Middle frontal gyrus (tissue), 1 donor: ENCODE measurements around the gene GEMIN8.

Experiments
- DNase-seq: peaks from one replicate; pipeline ENCODE4 v3.0.0-alpha.2; 2015; ENCODE audit warnings: low spot score; ENCODE audit errors: extremely low spot score

The GEMIN8 gene

DNA sequence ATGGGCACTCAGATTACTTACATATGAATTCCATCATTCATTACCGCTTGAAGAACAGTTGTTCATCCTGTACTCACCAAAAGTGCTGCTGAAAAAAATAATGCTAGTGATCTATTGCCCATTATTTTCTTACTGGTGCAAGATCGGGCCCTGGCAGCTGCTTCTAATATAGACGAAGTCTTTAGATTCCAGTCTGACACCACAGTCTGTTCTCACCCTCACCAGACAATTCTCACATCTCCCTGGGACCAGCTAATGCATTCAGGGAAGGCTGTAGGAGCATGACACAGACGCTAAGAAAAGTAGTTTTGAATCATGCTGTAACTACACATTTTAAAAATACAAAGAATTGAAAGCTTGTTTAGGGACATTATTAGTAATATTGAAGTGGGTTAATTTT is 13.8 kb downstream of the GEMIN8 start:
- no peak for DNase-seq

DNA sequence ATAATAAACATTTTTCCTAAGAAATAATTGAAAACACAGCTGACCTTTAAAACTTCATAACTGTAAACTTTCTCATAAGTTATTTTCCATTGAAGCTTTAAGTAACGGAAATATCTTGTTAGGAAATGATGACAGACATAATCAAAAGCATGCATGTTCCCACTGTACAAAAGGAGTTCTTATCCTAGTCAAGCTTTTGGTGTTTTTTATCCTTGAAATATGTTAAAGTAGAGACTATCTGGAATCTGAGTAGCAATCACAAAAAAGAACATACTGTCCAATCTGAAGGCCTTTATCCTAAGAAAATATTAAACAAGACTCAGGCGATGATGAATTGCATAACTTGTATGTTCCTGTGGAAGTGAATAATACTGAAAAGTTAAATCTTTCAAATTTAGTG is 14.4 kb downstream of the GEMIN8 start:
- no peak for DNase-seq

- no peak for DNase-seq
These were observed 15.2 kb downstream of the GEMIN8 start for GRCh38 chrX:14014526-14014925.

DNA sequence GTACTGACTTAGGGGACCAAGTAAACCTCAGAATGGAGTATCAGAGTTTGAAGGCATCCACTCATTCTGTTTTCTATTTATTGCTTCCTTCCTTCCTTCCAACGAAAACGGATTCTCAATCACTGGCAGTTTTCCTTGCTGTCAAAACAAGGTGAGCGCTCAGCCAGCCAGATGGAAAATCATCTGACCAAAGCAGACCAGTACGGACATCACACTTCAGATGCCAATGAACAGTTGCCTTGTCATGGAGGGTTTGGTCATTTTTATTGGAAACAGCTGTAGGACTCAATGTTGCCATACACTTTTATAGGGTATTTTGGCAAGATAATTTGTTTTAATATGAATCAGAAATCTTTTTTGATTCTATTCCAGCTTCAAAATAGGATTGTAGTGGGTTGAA is 16.6 kb downstream of the GEMIN8 start:
- no peak for DNase-seq

GRCh38 chrX:14010566-14010965 is 19.1 kb downstream of the GEMIN8 start:
- DNase-seq, result no peak

DNA sequence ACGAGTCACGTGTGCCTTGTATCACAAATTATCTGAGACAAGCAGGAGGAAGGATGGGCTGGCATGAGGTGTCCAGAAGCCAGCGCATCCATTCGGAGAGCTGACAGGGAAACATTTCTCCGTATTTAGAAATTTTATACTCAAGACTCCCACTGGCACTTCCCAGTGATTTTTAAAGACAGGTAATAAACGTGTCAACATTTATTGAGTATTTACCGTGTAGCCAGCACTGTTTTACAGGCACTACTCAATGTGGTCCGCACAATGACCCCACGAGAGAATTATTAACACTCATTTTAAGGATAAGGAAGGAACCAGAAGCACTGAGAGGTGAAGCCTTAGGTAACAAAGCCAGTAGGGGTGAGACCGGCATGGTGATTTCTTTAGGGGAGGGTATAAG is 23.2 kb downstream of the GEMIN8 start:
- DNase-seq, result no peak

DNA sequence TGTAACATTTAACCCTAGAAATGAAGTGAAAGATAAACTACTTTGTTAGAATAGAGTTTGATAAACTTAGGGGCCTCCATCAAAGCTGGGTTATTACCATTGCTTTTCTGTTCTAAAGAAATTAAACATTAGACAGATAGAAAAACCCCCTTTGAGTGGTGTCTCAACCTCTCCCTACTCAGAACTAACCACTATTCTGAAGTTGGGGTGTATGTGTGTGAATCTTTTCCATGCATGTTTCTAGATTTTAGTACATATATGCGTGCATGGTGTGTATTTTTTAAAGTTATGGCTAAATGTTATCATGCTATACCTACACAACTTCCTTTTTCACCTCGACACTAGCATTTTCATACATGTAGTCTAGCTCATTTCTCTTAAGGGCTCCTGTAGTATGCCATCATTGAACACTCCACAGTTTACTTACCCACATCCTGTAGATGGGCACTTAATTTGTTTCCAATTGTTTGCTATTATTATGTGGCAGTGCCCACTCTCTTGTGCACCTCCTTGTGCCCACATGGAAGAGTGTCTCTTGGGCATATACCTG is 25.7 kb downstream of the GEMIN8 start:
- DNase-seq, result no peak

GRCh38 chrX:14003028-14003427 is 26.7 kb downstream of the GEMIN8 start:
- DNase-seq, result no peak

GRCh38 chrX:13996650-13997049 is 33.0 kb downstream of the GEMIN8 start:
- peak; percentile 12 for DNase-seq

DNA sequence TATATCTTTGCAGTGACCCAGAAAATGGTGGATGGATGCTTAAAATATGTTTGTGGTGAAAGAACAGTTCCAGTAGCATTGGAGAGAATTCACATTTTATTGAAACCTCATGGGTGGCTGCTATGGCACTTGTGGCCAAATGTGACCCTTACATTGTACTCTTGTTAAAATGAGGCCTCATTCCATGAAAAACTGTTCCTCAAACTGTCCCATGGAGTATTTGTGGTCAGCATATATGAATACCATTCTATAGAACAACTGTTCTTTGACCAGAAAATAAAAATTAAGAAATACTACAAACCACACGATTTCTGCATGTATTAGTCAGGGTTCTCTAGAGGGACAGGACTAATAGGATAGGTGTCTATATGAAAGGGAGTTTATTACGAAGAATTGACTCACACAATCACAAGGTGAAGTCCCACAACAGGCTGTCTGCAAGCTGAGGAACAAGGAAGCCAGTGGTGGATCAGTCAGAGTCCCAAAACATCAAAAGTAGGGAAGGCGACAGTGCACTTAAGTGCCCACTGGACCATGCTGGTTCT is 35.1 kb downstream of the GEMIN8 start:
- DNase-seq, result no peak

DNA sequence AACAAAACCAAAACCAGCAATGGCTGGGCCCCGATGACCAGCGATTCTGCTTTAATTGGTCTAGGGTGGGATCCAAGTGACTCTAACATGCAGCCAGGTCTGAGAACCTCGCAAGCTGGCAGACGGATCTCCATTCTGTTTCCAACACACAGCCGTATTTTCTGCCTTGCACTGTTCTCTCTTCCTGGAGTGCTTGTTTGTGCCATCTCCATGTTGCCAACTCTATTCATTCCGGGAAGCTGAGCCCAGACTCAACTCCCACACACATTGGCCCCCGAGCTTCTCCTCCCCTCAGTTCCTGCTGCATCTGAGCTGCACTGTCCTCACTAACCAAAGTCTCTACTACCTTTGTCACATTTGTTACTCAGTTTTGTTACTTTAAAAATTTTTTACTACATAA is 35.6 kb downstream of the GEMIN8 start:
- peak; percentile 42 for DNase-seq

- no peak for DNase-seq
These were observed 39.4 kb downstream of the GEMIN8 start for GRCh38 chrX:13990126-13990800.

DNA sequence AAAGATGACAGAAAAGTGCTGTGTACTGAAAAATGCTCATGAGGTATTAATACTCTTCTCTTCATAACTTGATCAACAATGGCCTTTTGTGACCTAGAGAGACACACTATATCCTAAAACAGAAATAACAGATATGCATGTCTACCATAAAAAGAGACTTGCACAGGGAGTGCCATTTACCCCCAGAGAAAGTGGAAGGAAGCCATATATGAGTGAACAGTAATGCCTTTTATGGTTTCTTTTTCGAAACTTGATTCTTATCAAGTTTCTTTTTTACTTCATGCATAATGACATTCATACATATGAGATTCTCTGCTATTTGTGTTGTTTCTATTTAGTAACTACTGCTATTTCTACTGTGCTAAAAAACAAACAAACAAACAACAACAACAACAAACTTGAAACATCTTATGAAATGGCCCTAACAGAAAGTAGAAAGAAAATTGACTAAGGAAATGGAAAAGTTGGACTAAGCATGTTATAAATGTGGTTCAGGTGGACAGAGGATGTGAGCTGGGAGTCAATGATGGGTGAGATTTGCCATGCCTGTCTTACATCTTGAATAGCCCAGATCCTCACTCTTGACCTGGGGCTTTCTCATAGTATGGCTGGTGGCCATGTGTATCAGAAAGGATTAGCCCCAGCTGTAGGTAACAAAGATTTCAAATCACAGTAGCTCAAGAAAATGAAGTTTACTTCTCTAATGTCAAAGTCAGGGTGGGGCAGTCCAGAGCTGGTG is 43.8 kb downstream of the GEMIN8 start:
- no peak for DNase-seq

DNA sequence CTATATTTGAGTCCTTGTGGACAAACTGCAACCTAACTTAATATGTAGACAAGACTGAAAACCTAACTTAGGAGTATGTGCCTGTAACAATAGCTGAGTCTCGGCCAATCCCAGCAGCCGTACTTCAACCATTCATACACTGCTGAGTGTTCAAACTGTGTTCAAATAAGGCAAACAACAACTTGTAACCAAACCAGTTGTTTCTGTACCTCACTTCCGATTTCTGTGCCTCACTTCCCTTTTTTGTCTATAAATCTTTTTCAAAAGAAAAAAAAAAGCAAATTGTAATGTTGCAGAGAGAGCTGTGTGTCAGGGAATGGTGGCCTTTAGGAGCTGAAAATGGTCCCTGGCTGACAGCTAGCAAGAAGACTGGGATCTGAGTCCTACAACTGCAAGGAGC is 46.0 kb downstream of the GEMIN8 start:
- DNase-seq, result no peak

- no peak for DNase-seq
These were observed 61.5 kb downstream of the GEMIN8 start for GRCh38 chrX:13968198-13968597.

DNA sequence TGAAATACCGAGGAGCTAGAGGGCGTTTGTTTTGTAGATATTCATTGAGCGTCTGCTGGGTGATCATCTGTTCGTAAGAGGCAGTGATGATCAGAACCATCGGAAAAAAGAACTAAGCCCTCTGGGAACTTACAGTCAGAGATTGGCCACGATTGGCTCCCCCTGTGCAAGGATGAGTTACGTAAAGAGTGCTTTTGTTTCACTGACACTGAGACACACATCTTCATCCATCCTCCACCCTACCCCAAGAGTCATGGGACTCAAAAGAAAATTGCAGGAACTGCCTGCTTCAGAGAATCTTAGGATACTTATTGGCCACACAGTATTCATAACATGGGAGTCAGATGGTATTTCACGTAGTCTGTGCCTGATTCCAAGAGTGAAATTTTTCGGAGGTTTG is 62.1 kb downstream of the GEMIN8 start:
- DNase-seq, result no peak

GRCh38 chrX:13966793-13967125 is 62.9 kb downstream of the GEMIN8 start:
- no peak for DNase-seq

DNA sequence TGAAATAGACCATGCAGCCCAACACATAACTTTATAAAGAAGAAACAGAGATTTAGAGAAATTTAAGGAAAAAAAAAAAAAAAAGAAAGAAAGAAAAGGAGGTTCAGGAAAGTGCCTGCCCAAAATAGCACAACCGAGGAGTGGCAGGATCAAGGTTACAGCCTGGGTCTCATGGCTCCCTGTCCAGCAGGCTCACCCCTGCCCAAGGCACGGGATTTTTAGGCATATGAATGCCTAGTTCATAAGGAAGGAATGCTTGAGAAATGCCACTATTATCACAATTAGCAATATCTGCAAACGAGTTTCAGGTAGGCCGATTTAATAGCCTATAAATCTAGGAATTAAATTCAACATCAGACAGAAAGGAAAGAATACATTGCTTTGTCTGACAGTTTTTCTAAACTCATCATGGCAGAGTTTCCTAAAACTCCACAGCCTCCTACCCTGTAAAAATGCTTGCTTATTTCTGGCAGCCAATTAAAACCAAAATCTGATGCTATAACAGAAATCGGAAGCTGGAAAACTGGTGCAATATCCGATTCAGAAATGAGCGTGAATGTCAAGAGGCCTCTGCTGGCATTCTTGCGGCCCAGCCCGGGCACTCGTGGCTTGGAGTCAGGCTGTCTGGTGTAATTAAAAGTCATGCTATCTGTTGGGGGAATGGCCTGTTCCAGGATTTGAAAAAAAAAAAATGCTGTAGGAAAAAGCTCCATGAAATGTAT is 63.5 kb downstream of the GEMIN8 start:
- DNase-seq, result no peak

DNA sequence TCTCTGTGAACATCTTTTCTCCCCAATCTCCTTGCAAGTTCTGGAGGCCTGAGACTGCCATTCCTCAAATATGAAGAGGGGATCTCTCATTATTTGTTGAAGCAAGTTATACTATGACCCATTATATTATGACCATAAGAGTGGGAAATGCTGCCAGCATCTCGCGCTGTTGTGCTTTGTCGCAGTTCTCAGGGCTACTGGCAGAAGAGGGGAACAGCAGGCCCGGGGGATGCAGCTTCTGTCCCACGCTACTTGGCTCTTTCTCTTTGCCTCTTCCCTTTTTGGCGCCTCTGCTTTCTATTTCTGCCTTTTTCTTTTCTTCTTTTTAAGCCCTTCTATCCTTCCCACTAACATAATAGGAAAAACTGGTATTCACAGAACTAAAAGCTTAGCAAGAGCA is 64.2 kb downstream of the GEMIN8 start:
- no peak for DNase-seq

- no peak for DNase-seq
These were observed 72.7 kb downstream of the GEMIN8 start for GRCh38 chrX:13956998-13957397.
